ENCODE measurements around the gene GGT6.

GGT6 gene

GRCh38 chr17:4527566-4528125 is 32.7 kb downstream of the GGT6 start:
- TF ChIP-seq OSR1 (CRISPR knock-in tag; IDR thresholded peaks at IDR 0.05) (no peak), SNAI2 (CRISPR knock-in tag; IDR thresholded peaks at IDR 0.05) (no peak), GLIS3 (CRISPR knock-in tag; IDR thresholded peaks at IDR 0.05) (no peak), PATZ1 (CRISPR knock-in tag; IDR thresholded peaks at IDR 0.05; ENCODE audit: borderline replicate concordance) (no peak), ZC3H10 (CRISPR knock-in tag; IDR thresholded peaks at IDR 0.05) (no peak)
- no peak for ATAC-seq

GRCh38 chr17:4527134-4527533 is 33.2 kb downstream of the GGT6 start:
- no peak for TF ChIP-seq CREB5 (CRISPR knock-in tag; IDR thresholded peaks at IDR 0.05; ENCODE audit: low read depth)
- TF ChIP-seq OSR1 (CRISPR knock-in tag; IDR thresholded peaks at IDR 0.05): no peak
- TF ChIP-seq SNAI2 (CRISPR knock-in tag; IDR thresholded peaks at IDR 0.05): no peak
- TF ChIP-seq ZFP30 (CRISPR knock-in tag; IDR thresholded peaks at IDR 0.05): no peak
- no peak for TF ChIP-seq GLIS3 (CRISPR knock-in tag; IDR thresholded peaks at IDR 0.05)
- no peak for TF ChIP-seq ISL1 (CRISPR knock-in tag; IDR thresholded peaks at IDR 0.05)
- no peak for TF ChIP-seq TCF4 (CRISPR knock-in tag; IDR thresholded peaks at IDR 0.05; ENCODE audit: borderline replicate concordance)
- TF ChIP-seq ZC3H10 (CRISPR knock-in tag; IDR thresholded peaks at IDR 0.05): no peak
- TF ChIP-seq TSHZ2 (CRISPR knock-in tag; IDR thresholded peaks at IDR 0.05): no peak
- no peak for TF ChIP-seq PATZ1 (CRISPR knock-in tag; IDR thresholded peaks at IDR 0.05; ENCODE audit: borderline replicate concordance)
- TF ChIP-seq RARB (CRISPR knock-in tag; IDR thresholded peaks at IDR 0.05): no peak
- no peak for TF ChIP-seq ESRRG (CRISPR knock-in tag; IDR thresholded peaks at IDR 0.05)
- TF ChIP-seq ZNF8 (CRISPR knock-in tag; IDR thresholded peaks at IDR 0.05): no peak
- TF ChIP-seq CSDC2 (CRISPR knock-in tag; IDR thresholded peaks at IDR 0.05): no peak
- TF ChIP-seq BACH2 (CRISPR knock-in tag; IDR thresholded peaks at IDR 0.05; ENCODE audit: borderline replicate concordance): no peak
- TF ChIP-seq PPARA (CRISPR knock-in tag; IDR thresholded peaks at IDR 0.05; ENCODE audit: borderline replicate concordance): no peak
- no peak for TF ChIP-seq TOX (CRISPR knock-in tag; IDR thresholded peaks at IDR 0.05; ENCODE audit: borderline replicate concordance)
- TF ChIP-seq CSRNP3 (CRISPR knock-in tag; IDR thresholded peaks at IDR 0.05): no peak
- ATAC-seq: no peak

- ATAC-seq: no peak
- no peak for TF ChIP-seq CREB5 (CRISPR knock-in tag; IDR thresholded peaks at IDR 0.05; ENCODE audit: low read depth)
- TF ChIP-seq TOX (CRISPR knock-in tag; IDR thresholded peaks at IDR 0.05; ENCODE audit: borderline replicate concordance): no peak
- no peak for TF ChIP-seq RARB (CRISPR knock-in tag; IDR thresholded peaks at IDR 0.05)
- no peak for TF ChIP-seq POU6F1 (CRISPR knock-in tag; IDR thresholded peaks at IDR 0.05; ENCODE audit: borderline replicate concordance, low read depth)
- TF ChIP-seq ZNF70 (CRISPR knock-in tag; IDR thresholded peaks at IDR 0.05): no peak
- TF ChIP-seq BACH2 (CRISPR knock-in tag; IDR thresholded peaks at IDR 0.05; ENCODE audit: borderline replicate concordance): no peak
- TF ChIP-seq ZC3H10 (CRISPR knock-in tag; IDR thresholded peaks at IDR 0.05): no peak
- TF ChIP-seq ISL1 (CRISPR knock-in tag; IDR thresholded peaks at IDR 0.05): no peak
- TF ChIP-seq PPARA (CRISPR knock-in tag; IDR thresholded peaks at IDR 0.05; ENCODE audit: borderline replicate concordance): no peak
- no peak for TF ChIP-seq PATZ1 (CRISPR knock-in tag; IDR thresholded peaks at IDR 0.05; ENCODE audit: borderline replicate concordance)
- no peak for TF ChIP-seq SNAI2 (CRISPR knock-in tag; IDR thresholded peaks at IDR 0.05)
- no peak for TF ChIP-seq ZNF565 (CRISPR knock-in tag; conservative IDR thresholded peaks at IDR 0.05; ENCODE audit: low read depth)
These were observed 34.5 kb downstream of the GGT6 start for GRCh38 chr17:4525691-4526397.

Measured in SK-N-SH treated with all-trans-retinoic acid at 6 μM for 48 hours (cell line).